Hepatocyte (in vitro differentiated cells): ENCODE results near the gene SORT1.

ENCODE experiments used
- CTCF ChIP-seq: fragments of 200-600 bp; sonication (generic); IDR thresholded peaks from 2 replicates; pipeline ENCODE4 v1.5.1; 2016; ENCODE audit warnings: antibody characterized with exemption, mild to moderate bottlenecking; ENCODE audit not compliant: poor library complexity
- EZH2 ChIP-seq: fragments of 200-600 bp; sonication (generic); IDR thresholded peaks from 2 replicates; pipeline ENCODE4 v1.6.1; 2016; ENCODE audit warnings: antibody characterized with exemption, mild to moderate bottlenecking, borderline replicate concordance
- EZH2phosphoT487 ChIP-seq: fragments of 200-600 bp; sonication (generic); IDR thresholded peaks from one replicate; pipeline ENCODE4 v1.6.1; 2018; ENCODE audit warnings: antibody characterized with exemption, mild to moderate bottlenecking, low read depth, moderate library complexity; ENCODE audit not compliant: unreplicated experiment, severe bottlenecking

GRCh38 chr1:109290998-109291397, 106.7 kb downstream of the SORT1 start:
- TF ChIP-seq EZH2 (no peak), CTCF (no peak), EZH2phosphoT487 (no peak)
